ENCODE results near the gene IL36B. TPM values are rescaled to one million over a fixed set of nuclear protein-coding genes. Genes with fewer than 3 reads are reported as not detected.

The IL36B gene
- total and polyA plus RNA-seq, 9 of the 15 experiments (the other 6 are each of a cell fraction or from before 2014, with no cell fraction given): not detected

GRCh38 chr2:113012436-113013335 lies 40.0 kb downstream of the IL36B start (continued):
- TF ChIP-seq MGA (IDR thresholded peaks at IDR 0.05): peak; percentile 19; the same call in 1 of the 2 replicates
- peak in 1 of 2 experiments; percentile 73; a peak in 2 of 4 replicates for TF ChIP-seq ZNF639 (CRISPR knock-in tag; conservative IDR thresholded peaks at IDR 0.05 in 1 of 2, IDR thresholded peaks at IDR 0.05 in 1 of 2)
- peak; percentile 83 for TF ChIP-seq GATA2 (CRISPR knock-in tag; IDR thresholded peaks at IDR 0.05)
- TF ChIP-seq RCOR1 (IDR thresholded peaks at IDR 0.05; ENCODE audit: borderline replicate concordance in 1 of 2, low read depth in 2 of 2, low read length in 2 of 2): peak; percentile 58 to 90; a peak in 3 of 4 replicates
- no peak; the same call in 1 of the 2 replicates for TF ChIP-seq NKRF (IDR thresholded peaks at IDR 0.05; ENCODE audit: borderline replicate concordance)
- no peak for TF ChIP-seq CEBPG (CRISPR knock-in tag; IDR thresholded peaks at IDR 0.05)
- 0 out of 4 replicates have a peak, but pooled peaks of 1 of the 2 experiments have one; percentile 36 for TF ChIP-seq CEBPG (tag; conservative IDR thresholded peaks at IDR 0.05 in 1 of 2, IDR thresholded peaks at IDR 0.05 in 1 of 2)
- TF ChIP-seq GATAD2A (IDR thresholded peaks at IDR 0.05): peak; percentile 86
- 0 out of 2 replicates have a peak, but pooled peaks have one; percentile 14 for TF ChIP-seq SP1 (CRISPR knock-in tag; IDR thresholded peaks at IDR 0.05)
